Measurements from ENCODE around the gene PLEKHA1.

- no peak for TF ChIP-seq POLR2AphosphoS5 (IDR thresholded peaks at IDR 0.05; ENCODE audit: low read depth)
- TF ChIP-seq, protein P1, sequence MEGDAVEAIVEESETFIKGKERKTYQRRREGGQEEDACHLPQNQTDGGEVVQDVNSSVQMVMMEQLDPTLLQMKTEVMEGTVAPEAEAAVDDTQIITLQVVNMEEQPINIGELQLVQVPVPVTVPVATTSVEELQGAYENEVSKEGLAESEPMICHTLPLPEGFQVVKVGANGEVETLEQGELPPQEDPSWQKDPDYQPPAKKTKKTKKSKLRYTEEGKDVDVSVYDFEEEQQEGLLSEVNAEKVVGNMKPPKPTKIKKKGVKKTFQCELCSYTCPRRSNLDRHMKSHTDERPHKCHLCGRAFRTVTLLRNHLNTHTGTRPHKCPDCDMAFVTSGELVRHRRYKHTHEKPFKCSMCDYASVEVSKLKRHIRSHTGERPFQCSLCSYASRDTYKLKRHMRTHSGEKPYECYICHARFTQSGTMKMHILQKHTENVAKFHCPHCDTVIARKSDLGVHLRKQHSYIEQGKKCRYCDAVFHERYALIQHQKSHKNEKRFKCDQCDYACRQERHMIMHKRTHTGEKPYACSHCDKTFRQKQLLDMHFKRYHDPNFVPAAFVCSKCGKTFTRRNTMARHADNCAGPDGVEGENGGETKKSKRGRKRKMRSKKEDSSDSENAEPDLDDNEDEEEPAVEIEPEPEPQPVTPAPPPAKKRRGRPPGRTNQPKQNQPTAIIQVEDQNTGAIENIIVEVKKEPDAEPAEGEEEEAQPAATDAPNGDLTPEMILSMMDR (IDR thresholded peaks at IDR 0.05; ENCODE audit: insufficient read depth, low read length), result no peak
Observed at GRCh38 chr10:122326806-122327205, 47.7 kb upstream of the PLEKHA1 start.

Measured in HL-60 (cell line).